ENCODE results near the gene ELAC1. TPM values are rescaled to one million over a fixed set of nuclear protein-coding genes. Genes with fewer than 3 reads are reported as not detected.

The ELAC1 gene
- total and polyA plus RNA-seq, 10 donors = 5.3 to 12.1 (median 9.2) TPM

GRCh38 chr18:51006061-51006818, 38.4 kb downstream of the ELAC1 start:
- DNase-seq = no peak
- intact Hi-C loops (cut with DNase I; ENCODE audit: low total_unique reads) = no loop called here
- no peaks in the 10 kb centered on the region for H3K4me1 ChIP-seq
- H3K27me3 ChIP-seq (replicated peaks in 1 of 7) = no peaks in the 10 kb centered on the region
- no peak overlapping the region for H3K27ac ChIP-seq
- peaks cover 0 to 7% (median 2%) of the 10 kb centered on the region in 8 donors for H3K9me3 ChIP-seq
- H3K36me3 ChIP-seq = no peaks in the 10 kb centered on the region
- no peak overlapping the region for H3K4me3 ChIP-seq
- WGBS, 5 donors = 92 to 98% (median 96%) methylated on average over 5 of the region's 5 CpGs
- TF ChIP-seq CTCF (IDR thresholded peaks at IDR 0.05 in 8 of 11, conservative IDR thresholded peaks at IDR 0.05 in 3 of 11) (no peak), POLR2AphosphoS5 (IDR thresholded peaks at IDR 0.05) (no peak), POLR2A (IDR thresholded peaks at IDR 0.05) (no peak)

GRCh38 chr18:51006948-51007789, 39.3 kb downstream of the ELAC1 start:
- TF ChIP-seq CTCF (IDR thresholded peaks at IDR 0.05 in 8 of 11, conservative IDR thresholded peaks at IDR 0.05 in 3 of 11) (no peak), POLR2A (IDR thresholded peaks at IDR 0.05) (no peak), POLR2AphosphoS5 (IDR thresholded peaks at IDR 0.05) (no peak)
- no peaks in the 10 kb centered on the region for H3K4me1 ChIP-seq
- WGBS, 5 donors = 72 to 90% (median 77%) methylated on average over 12 to 13 of the region's 13 CpGs
- no peaks in the 10 kb centered on the region for H3K36me3 ChIP-seq
- H3K4me3 ChIP-seq = no peak overlapping the region
- intact Hi-C loops (cut with DNase I; ENCODE audit: low total_unique reads) = no loop called here
- no peaks in the 10 kb centered on the region for H3K27me3 ChIP-seq (replicated peaks in 1 of 7)
- no peak overlapping the region for H3K27ac ChIP-seq
- peaks cover 0 to 3% (median under 1%) of the 10 kb centered on the region in 8 donors for H3K9me3 ChIP-seq
- DNase-seq = no peak

- TF ChIP-seq POLR2AphosphoS5 (IDR thresholded peaks at IDR 0.05) (no peak), POLR2A (IDR thresholded peaks at IDR 0.05) (no peak), CTCF (IDR thresholded peaks at IDR 0.05 in 8 of 11, conservative IDR thresholded peaks at IDR 0.05 in 3 of 11) (no peak)
- no peaks in the 10 kb centered on the region for H3K36me3 ChIP-seq
- peaks cover 0 to 2% (median 0%) of the 10 kb centered on the region in 8 donors for H3K9me3 ChIP-seq
- no peaks in the 10 kb centered on the region for H3K27me3 ChIP-seq (replicated peaks in 1 of 7)
- H3K4me3 ChIP-seq = no peak overlapping the region
- H3K27ac ChIP-seq = no peak overlapping the region
- no peak for DNase-seq
- intact Hi-C loops (cut with DNase I; ENCODE audit: low total_unique reads) = no loop called here
- no peaks in the 10 kb centered on the region for H3K4me1 ChIP-seq
- 71 to 89% (median 80%) methylated on average over 1 of the region's 1 CpG for WGBS, 5 donors
Measured at GRCh38 chr18:51007790-51008139, 39.9 kb downstream of the ELAC1 start.

- no peak overlapping the region for H3K27ac ChIP-seq
- peaks cover 0 to under 1% (median 0%) of the 10 kb centered on the region in 6 donors for H3K36me3 ChIP-seq
- intact Hi-C loops (cut with DNase I; ENCODE audit: low total_unique reads) = no loop called here
- no peaks in the 10 kb centered on the region for H3K9me3 ChIP-seq
- TF ChIP-seq POLR2AphosphoS5 (IDR thresholded peaks at IDR 0.05) (no peak), CTCF (IDR thresholded peaks at IDR 0.05 in 8 of 11, conservative IDR thresholded peaks at IDR 0.05 in 3 of 11) (no peak), POLR2A (IDR thresholded peaks at IDR 0.05) (no peak)
- H3K27me3 ChIP-seq (replicated peaks in 1 of 7) = no peaks in the 10 kb centered on the region
- no peak for DNase-seq
- H3K4me1 ChIP-seq = no peaks in the 10 kb centered on the region
- no peak overlapping the region for H3K4me3 ChIP-seq
Measured at GRCh38 chr18:51009072-51009471, 41.2 kb downstream of the ELAC1 start.
